ENCODE data around the gene TPX2. TPM values are rescaled to one million over a fixed set of nuclear protein-coding genes. Genes with fewer than 3 reads are reported as not detected.
A peak's percentile ranks its signal among the peaks of the same experiment; 100 is the strongest.

TPX2 gene
- total and polyA plus RNA-seq, 7 donors: 0.63 to 8.5 (median 2.2) TPM

GRCh38 chr20:31757254-31757653 lies 18.2 kb downstream of the TPX2 start:
- ATAC-seq (no peak), DNase-seq (no peak)
- no peaks in the 10 kb centered on the region for H3K27me3 ChIP-seq (ENCODE audit: insufficient read depth in 3 of 3, low read length in 2 of 3)
- intact Hi-C loops (cut with DNase I): no loop called here
- no peak overlapping the region for H3K27ac ChIP-seq
- no peak overlapping the region for H3K4me3 ChIP-seq
- TF ChIP-seq CTCF (IDR thresholded peaks at IDR 0.05): no peak
- 85 to 97% (median 95%) methylated on average over 3 of the region's 3 CpGs for WGBS, 3 donors
- no peaks in the 10 kb centered on the region for H3K4me1 ChIP-seq
- no peaks in the 10 kb centered on the region for H3K36me3 ChIP-seq (ENCODE audit: insufficient read depth in 1 of 2, low read depth in 1 of 2)
- H3K9me3 ChIP-seq: no peaks in the 10 kb centered on the region

- intact Hi-C loops (cut with DNase I): no loop called here
- ATAC-seq: peak in 3 of 4 donors; percentile 57 to 69 (median 59)
Measured at GRCh38 chr20:31758521-31758920, 19.4 kb downstream of the TPX2 start.

GRCh38 chr20:31758991-31759390 lies 19.9 kb downstream of the TPX2 start:
- Histone ChIP-seq H3K9me3 (no peaks in the 10 kb centered on the region), H3K27me3 (ENCODE audit: insufficient read depth in 3 of 3, low read length in 2 of 3) (no peaks in the 10 kb centered on the region), H3K36me3 (ENCODE audit: insufficient read depth in 1 of 2, low read depth in 1 of 2) (no peaks in the 10 kb centered on the region), H3K4me3 (no peak overlapping the region), H3K4me1 (no peaks in the 10 kb centered on the region), H3K27ac (no peak overlapping the region)
- no peak for TF ChIP-seq CTCF (IDR thresholded peaks at IDR 0.05)
- ATAC-seq (no peak), DNase-seq (no peak)
- intact Hi-C loops (cut with DNase I): no loop called here

More at GRCh38 chr20:31758521-31758920, 19.4 kb downstream of the TPX2 start:
- no peak overlapping the region for H3K27ac ChIP-seq
- H3K27me3 ChIP-seq (ENCODE audit: insufficient read depth in 3 of 3, low read length in 2 of 3): no peaks in the 10 kb centered on the region
- H3K4me1 ChIP-seq: no peaks in the 10 kb centered on the region
- H3K36me3 ChIP-seq (ENCODE audit: insufficient read depth in 1 of 2, low read depth in 1 of 2): no peaks in the 10 kb centered on the region
- no peak for TF ChIP-seq CTCF (IDR thresholded peaks at IDR 0.05)
- no peaks in the 10 kb centered on the region for H3K9me3 ChIP-seq
- DNase-seq: no peak
- H3K4me3 ChIP-seq: no peak overlapping the region
- WGBS, 3 donors: 25 to 37% (median 28%) methylated on average over 4 of the region's 4 CpGs

- Histone ChIP-seq H3K9me3 (no peaks in the 10 kb centered on the region), H3K27me3 (ENCODE audit: insufficient read depth in 3 of 3, low read length in 2 of 3) (no peaks in the 10 kb centered on the region), H3K36me3 (ENCODE audit: insufficient read depth in 1 of 2, low read depth in 1 of 2) (no peaks in the 10 kb centered on the region), H3K4me3 (no peak overlapping the region), H3K4me1 (no peaks in the 10 kb centered on the region), H3K27ac (no peak overlapping the region)
- intact Hi-C loops (cut with DNase I): no loop called here
- no peak for TF ChIP-seq CTCF (IDR thresholded peaks at IDR 0.05)
- ATAC-seq (no peak), DNase-seq (no peak)
- 83 to 91% (median 87%) methylated on average over 2 of the region's 2 CpGs for WGBS, 3 donors
Measured at GRCh38 chr20:31759836-31760518, 20.9 kb downstream of the TPX2 start.
